OCI-M2 (cell line): ENCODE data around the gene EMC8.

Experiments used
- DNase-seq: peaks from one replicate; lab custom pipeline; 2025; ENCODE audit not compliant: unreplicated experiment; lab: John Stamatoyannopoulos, UW

The EMC8 gene

GRCh38 chr16:85755929-85756768 lies 43.2 kb downstream of the EMC8 start:
- DNase-seq: no peak

- DNase-seq: no peak
These were observed 44.9 kb downstream of the EMC8 start for GRCh38 chr16:85754413-85754812.

DNA sequence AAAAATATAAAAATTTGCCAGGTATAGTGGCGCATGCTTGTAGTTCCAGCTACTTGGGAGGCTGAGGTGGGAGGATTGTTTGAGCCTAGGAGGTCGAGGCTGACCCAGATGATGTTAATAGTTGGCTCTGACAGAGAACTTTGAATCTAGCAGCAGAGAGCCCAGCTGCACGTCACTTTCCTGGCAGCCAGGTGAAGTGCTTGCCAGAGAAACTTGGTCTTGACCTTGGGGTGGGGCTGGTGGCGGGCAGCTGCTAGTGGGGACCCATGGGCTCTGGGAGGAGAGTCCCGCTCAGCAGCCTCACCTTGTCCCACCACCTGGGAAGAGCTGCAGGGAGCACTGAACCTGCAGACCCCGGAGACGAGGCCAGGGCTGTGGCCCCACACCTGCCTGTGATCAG lies 45.4 kb downstream of the EMC8 start:
- DNase-seq: no peak

DNA sequence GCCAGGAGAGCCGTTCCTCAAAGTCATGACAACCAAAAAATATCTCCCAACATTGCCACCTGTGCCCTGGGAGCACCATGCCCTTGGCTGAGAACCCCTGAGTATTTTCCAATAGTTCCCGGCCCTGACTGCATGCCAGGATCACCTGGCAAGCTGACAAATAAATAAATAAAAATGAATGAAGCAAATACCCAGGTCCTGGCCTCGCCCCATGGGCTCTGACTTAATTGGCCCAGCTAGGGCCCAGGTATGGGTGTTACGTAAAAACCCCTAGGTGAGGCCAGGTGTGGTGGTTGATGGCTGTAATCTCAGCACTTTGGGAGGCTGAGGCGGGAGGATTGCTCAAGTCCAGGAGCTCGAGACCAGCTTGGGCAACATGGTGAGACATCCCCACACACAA lies 45.8 kb downstream of the EMC8 start:
- DNase-seq: no peak

GRCh38 chr16:85752511-85753420 lies 46.6 kb downstream of the EMC8 start:
- no peak for DNase-seq

- no peak for DNase-seq
These were observed 47.4 kb downstream of the EMC8 start for GRCh38 chr16:85751698-85752501.

DNA sequence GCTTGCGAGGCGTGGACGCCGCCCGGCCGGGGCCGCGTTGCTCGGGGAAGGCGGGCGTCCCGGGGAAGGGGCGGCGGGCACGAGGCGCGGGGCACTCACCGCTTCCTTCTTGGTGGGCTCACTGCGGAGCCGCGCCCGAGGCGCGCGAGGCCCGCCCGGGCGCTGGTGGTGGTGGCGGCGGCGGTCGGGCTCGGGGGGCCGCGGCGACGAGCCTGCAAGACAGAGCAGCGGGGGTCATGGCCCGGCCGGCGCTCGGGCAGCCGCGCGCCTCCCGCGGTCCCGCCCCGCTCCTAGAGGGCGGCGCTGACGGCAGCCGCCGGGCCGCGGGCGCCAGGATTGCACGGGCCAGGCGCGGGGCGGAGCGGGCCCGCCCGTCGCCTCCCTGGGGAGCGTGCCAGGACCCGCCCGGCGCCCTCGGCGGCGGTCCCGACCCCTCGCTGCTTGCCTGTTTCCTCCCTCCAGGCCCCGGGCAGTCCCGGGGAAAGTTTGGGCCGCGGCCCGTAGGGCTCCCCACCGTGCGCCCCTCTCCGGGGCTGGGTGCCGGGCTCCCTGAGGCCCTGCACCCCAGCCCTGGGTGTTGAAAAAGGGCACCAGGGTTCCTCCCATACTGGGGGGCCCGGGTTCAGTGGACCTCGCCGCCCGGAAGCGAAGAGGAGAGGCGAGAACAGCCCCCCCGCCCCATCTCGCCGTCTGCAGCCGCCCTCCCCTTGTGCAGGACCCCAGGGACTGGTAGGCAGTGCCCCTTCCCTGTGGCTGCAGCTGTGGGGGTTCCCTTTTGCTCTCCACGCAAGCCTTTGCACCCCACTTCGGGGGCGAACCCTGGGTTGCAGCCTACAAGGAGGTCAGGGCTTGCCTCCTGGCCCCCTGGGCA lies 48.3 kb downstream of the EMC8 start, which contains the start of gene C16orf74:
Gene C16orf74 (minus strand): TSS at position 270 of the 871 bp plus-strand sequence. CDS start 15,879 bp downstream, outside the sequence.
- no peak for DNase-seq

DNA sequence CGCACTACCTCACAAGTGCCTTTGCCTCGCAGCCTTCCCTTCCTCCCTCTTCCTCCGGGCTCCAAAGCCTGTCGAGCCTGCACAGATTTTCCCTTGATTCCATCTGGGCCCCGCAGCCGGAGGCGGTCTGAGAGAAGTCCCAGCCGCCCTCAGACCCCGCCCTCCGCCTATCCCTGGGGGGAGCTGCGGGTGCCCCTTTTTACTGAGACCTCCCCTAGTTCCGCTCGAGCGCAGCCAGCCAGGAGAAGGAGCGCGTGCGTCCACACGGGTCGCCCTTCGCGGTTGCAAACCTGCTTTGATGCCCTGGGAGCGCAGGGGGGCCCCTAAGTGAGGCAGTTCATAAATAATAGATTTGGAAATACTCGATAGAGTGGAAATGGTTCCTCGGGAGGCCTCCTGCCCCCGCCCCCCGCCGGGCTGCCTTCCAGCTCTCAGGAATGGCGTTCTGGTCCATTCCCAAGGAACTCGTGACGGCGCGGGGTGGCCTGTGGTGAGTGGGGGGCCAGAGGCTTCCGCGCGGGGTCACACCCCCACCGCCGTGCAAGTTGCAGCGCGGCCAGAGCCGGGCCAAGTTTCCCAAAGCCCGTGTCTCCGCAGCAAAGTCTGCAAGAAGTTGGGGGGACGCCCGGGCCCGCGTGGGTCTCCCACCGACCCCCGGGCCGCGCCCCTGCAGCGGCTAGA lies 49.1 kb downstream of the EMC8 start:
- no peak for DNase-seq

DNA sequence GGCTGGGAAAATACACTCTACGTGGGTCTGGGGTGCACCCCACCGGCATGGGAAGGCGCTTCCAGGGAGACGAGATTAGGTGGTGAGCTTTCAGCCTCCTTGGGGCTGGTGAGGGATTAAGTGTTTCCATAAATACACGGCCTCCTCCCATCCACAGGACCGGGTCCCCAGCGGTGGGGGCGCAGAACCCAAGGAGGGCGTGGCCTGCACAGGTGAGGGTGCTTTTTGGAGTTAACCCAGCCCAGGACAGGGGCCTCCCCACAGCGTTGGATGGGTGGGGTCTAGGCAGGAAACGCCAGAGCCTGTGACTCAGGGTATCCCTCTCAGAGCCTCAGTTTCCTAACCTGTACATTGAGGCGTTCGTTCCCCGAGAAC lies 49.6 kb downstream of the EMC8 start:
- DNase-seq: no peak

DNA sequence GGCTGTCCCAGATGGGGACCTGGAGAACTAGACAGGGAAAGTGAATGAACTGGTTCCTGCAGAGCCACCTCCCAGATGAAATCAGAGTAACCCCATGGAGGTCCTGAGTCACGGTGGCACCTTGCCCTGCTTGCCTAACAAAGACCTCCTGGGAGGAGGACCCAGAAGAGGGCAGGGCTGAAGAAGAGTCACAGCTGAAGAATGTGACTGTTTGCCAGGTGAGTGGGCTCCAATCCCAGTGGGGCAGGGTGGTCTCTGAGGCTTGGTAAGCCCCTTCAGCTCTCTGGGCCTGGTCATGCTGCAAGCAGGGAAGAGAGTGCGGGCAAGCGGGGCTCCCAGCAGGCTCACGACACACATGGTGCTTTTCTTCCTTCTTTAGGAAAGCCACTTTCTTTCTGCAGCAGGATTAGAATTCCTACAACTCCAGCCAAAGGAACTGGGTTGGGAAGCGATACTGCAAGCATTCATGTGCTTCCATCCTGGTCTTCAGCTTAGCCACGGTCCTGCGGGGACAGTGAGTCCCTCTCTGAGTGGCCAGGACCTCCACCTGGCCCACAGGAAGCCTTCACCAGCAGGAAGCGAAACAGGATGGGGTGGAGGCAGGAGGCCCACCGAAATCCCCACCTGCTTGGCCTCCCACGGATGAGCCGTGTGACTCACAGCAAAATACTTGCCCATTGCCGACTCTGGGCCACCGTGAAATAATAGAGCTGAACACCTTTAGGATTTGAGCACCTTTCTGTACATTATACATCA lies 52.7 kb downstream of the EMC8 start:
- no peak for DNase-seq

DNA sequence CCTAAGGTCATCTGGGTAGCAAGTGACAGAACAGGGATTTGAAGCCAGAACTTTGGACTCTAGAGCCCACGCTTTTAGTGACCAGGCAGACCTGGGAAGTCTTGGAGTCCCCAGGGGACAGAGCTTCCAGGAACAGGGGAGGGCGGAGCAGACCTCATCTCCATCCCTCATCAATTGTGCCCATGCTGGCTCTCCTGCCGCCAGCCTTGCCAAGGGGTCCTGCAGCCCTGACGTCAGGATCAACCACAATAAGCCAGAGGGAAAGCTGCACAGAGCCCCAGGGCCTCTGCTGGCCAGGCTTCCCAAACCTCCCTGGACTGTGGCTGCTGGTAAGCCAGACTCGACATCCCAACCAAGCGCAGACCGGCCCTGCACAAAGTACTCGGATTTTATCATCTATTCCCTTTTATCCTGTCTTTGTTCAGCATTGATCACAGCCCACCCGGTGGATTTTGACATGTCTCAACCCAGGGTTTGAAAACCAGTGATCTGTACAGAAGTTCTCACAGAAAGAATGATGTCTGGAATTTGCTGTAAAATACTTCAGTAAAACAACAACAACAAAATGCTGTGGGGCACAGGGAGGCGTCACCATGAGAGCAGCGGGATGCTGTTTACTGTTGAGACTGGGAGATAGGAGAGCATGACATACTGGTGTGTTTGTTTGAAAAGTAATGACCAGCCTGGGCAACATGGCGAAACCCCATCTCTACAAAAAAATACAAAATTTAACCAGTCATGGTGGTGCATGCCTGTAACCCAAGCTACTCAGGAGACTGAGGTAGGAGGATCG lies 60.2 kb downstream of the EMC8 start:
- no peak for DNase-seq

DNA sequence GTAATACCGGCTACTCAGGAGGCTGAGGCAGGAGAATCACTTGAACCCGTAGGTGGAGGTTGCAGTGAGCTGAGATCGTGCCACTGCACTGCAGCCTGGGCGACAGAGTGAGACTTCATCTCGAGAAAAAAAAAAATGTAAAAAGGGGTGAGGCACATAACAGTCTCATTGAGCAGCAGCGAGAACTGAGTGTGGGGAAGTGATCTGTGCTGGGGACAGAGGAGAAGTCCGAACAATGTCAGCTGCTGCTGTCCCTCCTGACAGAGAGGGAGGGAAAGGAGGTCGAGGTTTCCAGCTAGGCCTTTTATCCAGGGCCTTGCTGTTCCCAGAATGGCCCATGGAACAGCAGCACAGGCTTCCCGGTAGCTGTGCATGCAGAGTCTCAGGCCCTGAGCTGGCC lies 62.4 kb downstream of the EMC8 start:
- DNase-seq: no peak

DNA sequence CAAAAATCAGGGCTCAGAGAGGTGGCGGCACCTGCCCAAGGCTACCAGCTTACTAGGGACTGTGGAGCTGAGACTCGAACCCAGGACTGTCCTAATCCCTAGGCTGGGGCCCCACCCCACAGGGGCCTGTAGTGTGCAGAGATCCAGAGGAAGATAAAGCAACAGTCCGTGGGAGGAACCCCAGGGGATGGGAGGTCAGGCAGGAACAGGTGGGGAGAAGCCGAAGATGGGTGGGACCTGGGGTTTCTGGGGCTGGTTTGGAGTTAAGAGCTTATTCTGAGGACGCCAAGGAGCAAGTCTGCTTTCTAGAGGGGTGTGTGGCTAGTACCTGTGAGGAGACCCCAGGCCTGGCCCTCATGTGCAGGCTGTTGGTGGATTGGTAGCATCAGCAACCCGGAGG lies 63.4 kb downstream of the EMC8 start:
- DNase-seq: no peak

GRCh38 chr16:85735225-85735635 lies 64.1 kb downstream of the EMC8 start:
- DNase-seq: no peak

DNA sequence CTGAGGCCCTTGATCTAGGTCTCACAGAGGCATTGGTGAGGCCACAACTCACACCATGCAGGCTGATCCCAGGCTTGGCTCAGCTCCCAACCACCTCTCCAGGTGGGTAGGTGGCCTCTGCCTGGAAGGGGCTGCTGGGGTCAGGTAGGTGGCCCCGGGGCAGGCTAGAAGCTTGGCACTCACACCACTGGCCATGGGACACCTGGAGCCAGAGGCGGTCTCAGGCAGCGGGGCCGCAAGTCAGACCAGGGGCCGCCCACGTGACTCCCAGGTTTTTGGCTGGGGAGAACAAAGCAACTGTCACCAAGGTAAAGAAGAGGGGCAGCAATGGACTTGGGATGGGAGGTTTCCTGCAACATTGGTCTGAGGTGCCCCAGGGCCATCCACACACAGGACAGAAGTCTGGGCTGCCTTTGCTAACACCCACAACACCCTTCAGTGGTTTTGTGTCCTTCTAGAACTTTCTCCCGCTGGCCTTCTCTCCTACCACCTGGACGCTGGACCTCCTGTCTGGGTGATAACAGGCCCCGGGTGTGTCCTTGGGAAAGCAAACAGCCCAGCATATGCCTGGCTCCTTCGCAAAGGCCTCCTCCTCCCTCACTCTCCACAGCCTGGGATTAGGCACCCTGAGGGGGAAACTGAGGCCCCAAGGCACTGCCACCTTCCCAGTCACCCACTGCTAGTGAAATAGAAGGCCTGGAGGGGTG lies 64.9 kb downstream of the EMC8 start:
- no peak for DNase-seq

DNA sequence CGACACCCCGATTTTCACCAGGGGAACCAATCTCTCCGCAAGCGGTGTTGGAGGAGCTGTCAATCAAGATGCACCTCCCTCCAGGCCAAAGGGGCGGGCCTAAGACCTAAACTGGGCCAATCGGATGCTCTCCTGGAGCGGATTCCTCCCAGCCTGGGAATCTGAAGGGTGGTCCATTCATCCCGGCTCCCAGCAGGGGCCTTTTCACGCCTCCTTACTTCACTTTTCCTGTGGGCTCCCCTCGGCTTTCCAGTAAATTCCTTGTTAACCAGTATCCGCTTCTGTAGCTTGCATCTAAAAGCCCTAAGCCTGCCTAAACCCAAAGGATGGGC lies 65.5 kb downstream of the EMC8 start:
- no peak for DNase-seq

DNA sequence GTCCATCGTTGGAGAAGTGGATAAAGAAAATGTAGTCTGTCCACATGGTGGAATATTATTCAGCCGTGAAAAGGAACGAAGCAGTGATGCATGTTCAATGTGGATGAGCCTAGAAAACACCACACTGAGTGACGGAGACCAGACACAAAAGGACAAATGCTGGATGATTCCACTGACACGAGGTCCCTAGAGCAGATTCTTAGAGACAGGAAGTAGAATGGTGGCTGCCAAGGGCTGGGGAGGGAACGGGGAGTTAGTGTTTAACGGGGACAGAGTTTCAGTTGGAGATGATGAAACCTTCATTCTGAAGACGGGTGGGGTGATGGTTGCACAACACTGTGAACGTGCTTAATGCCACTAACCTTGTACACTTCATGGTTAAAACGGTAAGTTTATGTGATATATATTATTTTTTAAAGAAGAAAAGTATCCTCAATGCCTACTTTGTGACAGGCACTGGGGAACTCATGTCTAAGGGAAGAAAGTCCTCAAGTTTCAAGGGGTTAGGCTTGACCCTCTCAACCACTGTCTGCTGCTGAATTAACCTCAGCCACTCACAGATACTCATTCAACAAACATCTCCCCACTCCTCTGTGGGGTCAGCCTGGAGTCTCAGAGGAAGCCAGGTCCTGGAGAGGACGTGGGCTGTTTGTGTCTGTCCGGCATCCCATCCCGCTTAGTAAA lies 66.0 kb downstream of the EMC8 start:
- DNase-seq: no peak
